HG03139 (cell line): Measurements from ENCODE around the gene USP31.
"Not testable (repeated sequence)": the region's sequence is repeated elsewhere in the genome, so short reads cannot be mapped to it uniquely, and the experiment has no call there.

ENCODE experiments used
- ATAC-seq: cut with Tn5 transposase; IDR thresholded peaks from one replicate; pipeline ENCODE4 v1.9.1; 2021; ENCODE audit not compliant: unreplicated experiment

The USP31 gene

DNA sequence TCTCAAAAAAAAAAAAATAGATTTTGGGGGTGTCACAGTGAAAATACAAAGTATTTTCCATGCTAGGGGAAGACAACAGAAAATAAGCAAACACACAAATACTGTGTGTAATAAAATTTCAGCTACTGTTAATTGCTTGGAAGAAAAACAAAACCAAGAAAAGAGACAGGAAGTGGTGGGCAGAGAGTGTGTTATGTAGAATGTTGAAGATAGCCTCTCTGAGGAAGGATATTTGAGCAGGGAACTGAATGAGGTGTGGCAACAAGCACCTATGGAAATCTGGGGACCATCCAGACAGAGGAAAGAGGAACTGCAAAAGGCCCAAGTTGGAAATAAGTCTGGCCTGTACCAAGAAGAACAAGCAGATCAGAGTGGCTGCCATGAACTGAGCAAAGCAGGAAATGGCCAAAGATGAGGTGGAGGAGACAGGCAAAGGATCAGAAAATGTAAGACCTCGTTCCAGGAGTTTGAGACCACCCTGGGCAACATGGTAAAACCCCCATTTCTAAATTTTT, 7.8 kb upstream of the USP31 start:
- no peak for ATAC-seq

DNA sequence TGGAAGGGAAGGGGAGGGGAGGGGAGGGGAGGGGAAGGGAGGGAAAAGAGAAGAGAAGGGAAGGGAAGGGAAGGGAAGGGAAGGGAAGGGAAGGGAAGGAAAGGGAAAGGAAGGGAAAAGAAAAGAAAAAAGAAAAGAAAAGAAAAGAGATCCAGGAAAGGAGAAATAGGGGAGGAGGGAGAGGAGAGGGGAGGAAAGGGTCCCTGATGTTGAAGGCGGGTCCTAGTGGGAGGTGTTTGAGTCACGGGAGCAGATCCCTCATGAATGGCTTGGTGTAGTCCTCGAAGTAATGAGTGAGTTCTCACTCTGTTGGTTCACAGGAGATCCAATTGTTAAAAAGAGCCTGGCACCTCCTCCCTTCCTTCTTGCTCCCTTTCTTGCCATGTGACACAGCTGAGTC, 6.9 kb upstream of the USP31 start:
- ATAC-seq = no peak

GRCh38 chr16:23155445-23156049, 6.3 kb upstream of the USP31 start:
- ATAC-seq = no peak

- ATAC-seq = no peak
Observed at GRCh38 chr16:23152386-23153178, 3.3 kb upstream of the USP31 start.

- ATAC-seq = no peak
Observed at GRCh38 chr16:23149993-23150364, 727 bp upstream of the USP31 start.

GRCh38 chr16:23148513-23149266, 562 bp downstream of the USP31 start:
- ATAC-seq = peak; percentile 29

- no peak for ATAC-seq
Observed at GRCh38 chr16:23148166-23148512, 1.1 kb downstream of the USP31 start.

DNA sequence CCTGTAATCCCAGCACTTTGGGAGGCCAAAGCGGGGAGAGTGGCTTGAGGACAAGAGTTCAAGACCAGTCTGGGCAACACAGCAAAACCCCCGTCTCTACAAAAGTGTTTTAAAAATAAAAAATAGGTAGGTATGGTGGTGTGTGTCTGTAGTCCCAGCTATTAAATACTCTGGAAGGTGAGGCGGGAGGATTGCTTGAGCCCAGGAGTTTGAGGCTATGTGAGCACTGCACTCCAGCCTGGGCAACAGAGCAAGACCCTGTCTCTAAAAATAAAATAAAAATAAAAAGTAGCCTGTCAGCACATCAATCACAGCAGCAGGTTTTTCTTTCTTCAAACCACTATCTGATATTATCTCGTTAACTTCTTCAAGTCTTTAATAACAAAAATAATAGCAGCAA, 1.6 kb downstream of the USP31 start:
- no peak for ATAC-seq

DNA sequence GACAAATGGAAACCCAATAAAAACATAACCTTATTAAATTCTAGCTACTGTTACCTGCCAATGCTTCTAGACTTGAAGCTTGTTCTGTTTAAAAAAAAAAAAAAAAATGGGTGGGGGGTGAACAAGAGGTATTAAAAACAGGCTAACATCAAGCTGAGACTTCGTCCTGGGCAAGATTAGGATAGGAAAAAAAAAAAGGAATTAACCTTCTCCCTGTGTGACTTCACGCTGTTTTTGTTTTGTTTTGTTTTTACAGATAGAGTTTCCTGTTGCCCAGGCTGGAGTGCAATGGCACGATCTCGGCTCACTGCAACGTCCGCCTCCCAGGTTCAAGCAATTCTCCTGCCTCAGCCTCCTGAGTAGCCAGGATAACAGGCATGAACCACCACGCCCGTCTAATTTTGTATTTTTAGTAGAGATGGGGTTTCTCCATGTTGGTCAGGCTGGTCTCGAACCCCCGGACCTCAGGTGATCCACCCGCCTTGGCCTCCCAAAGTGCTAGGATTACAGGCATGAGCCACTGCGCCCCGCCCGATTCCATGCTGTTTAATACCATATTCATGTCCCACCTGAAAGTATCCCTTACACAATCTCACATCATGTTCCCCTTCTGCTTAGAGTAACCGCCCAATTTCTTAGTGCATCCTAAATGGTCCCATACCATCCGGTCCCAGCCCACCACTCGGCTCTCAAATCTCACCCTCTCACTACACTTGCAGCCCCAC, 2.2 kb downstream of the USP31 start:
- no peak for ATAC-seq

GRCh38 chr16:23145608-23146007, 3.6 kb downstream of the USP31 start:
- no peak for ATAC-seq

GRCh38 chr16:23145186-23145585, 4.1 kb downstream of the USP31 start:
- ATAC-seq = no peak

DNA sequence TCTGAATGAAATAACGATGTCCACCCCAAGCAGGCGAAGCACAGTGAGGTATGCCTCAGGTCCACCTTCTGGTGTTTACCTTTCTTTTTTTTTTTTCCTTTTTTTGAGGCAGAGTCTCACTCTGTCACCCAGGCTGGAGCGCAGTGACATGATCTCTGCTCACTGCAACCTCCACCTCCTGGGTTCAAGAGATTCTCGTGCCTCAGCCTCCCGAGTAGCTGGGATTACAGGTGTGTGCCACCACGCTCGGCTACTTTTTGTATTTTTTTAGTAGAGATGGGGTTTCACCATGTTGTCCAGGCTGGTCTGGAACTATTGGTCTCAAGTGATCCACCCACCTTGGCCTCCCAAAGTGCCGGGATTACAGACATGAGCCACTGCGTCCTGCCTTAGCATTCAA, 4.9 kb downstream of the USP31 start:
- ATAC-seq = not testable (repeated sequence)

- ATAC-seq = no peak
Observed at GRCh38 chr16:23143391-23143790, 5.9 kb downstream of the USP31 start.

DNA sequence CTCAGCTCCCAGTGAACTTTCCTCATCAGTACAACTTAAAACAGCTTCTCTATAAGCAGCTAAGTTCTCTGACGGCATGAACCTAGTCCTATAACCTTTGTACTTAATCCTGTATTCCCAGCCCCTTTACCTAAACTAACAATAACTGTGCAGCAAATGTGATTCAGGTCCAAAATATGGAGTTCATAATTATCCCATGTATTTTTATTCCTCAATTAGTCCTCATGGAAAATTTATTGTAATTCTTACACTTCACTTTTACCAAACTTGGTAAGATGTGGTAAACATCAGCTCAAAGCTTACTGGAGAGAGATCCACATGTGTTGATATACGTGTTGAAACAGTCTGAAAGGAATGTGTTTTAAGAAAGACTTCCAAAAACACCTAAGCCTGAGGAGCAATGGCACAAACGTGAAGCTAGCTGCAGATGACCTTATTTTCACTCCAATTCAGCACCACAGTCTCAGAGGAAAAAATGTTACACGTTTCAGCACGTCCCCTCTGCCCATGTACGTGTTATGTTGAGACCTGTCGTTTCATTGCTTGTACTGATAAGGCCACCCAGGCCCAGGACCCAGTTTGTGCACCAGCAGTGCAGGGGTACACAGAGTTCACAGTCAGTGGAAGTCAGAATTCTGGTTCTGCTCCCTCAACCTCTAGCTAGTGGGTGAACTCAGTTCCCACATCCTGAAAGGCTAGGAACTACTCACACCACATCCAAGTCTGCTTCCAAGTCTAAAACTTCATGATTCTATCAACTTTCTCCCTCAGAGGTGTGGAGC, 7.1 kb downstream of the USP31 start:
- no peak for ATAC-seq

DNA sequence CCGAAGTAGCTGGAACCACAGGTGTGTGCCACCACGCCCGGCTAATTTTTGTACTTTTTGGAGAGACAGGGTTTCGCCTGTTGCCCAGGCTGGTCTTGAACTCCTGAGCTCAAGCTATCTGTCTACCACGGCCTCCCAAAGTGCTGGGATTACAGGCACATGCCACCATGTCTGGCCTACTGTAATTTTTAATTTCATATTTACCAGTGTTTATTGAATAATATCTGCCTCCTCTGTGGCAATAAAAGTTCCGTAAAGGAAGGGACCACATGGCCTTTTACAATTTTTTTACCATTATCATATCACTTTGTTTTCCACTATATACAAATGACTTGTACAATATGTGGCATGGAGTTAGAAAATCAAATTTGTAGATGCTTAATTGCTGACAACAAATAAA, 7.8 kb downstream of the USP31 start:
- no peak for ATAC-seq

GRCh38 chr16:23141033-23141432, 8.2 kb downstream of the USP31 start:
- no peak for ATAC-seq

- ATAC-seq = no peak
Observed at GRCh38 chr16:23140107-23140506, 9.1 kb downstream of the USP31 start.

GRCh38 chr16:23137818-23138217, 11.4 kb downstream of the USP31 start:
- no peak for ATAC-seq

DNA sequence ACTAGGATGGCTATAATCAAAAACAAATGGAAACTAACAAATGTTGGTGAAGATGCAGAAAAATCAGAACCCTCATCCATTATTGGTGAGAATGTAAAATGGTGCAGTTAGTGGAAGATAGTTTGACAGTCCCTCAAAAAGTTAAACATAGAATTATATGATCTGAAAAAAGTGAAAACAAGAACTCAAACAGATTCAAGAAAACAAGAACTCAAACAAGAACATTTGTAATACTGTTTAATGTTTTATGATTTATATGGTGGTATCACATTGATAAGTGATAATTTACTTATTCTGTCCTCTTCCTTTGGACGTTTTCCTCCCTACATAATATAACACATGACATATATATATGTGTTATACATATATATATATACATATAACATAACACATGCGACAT, 12.0 kb downstream of the USP31 start:
- ATAC-seq = no peak

GRCh38 chr16:23134274-23134673, 15.0 kb downstream of the USP31 start:
- no peak for ATAC-seq
